Stimulated activated CD8-positive, alpha-beta memory T cell treated with anti-CD3 and anti-CD28 coated beads, Interleukin-4, amount 100 ng/mL, for 4 hours (primary cell): ENCODE results near the gene SQSTM1.

Experiments used
- DNase-seq, 2 donors: peaks; one replicate each; pipeline ENCODE4 v3.0.0-alpha.2; 2020; ENCODE audit warnings: low read depth in 2 of 2, low spot score in 1 of 2

The SQSTM1 gene

GRCh38 chr5:179872055-179872827, 51.5 kb downstream of the SQSTM1 start:
- no peak for DNase-seq

- DNase-seq: no peak
Measured at GRCh38 chr5:179872828-179873575, 52.3 kb downstream of the SQSTM1 start.

- no peak for DNase-seq
Measured at GRCh38 chr5:179873588-179874110, 52.9 kb downstream of the SQSTM1 start.

GRCh38 chr5:179874136-179874535, 53.4 kb downstream of the SQSTM1 start:
- no peak for DNase-seq

- DNase-seq: no peak
Measured at GRCh38 chr5:179874536-179875292, 54.0 kb downstream of the SQSTM1 start.

- DNase-seq: no peak
Measured at GRCh38 chr5:179875741-179876609, 55.3 kb downstream of the SQSTM1 start.

GRCh38 chr5:179876610-179876952, 55.9 kb downstream of the SQSTM1 start:
- no peak for DNase-seq

GRCh38 chr5:179878222-179879002, 57.7 kb downstream of the SQSTM1 start:
- no peak for DNase-seq

- no peak for DNase-seq
Measured at GRCh38 chr5:179879003-179879689, 58.4 kb downstream of the SQSTM1 start.

- no peak for DNase-seq
Measured at GRCh38 chr5:179879690-179880010, 58.9 kb downstream of the SQSTM1 start.

- no peak for DNase-seq
Measured at GRCh38 chr5:179880066-179880650, 59.5 kb downstream of the SQSTM1 start.

GRCh38 chr5:179880848-179881590, 60.3 kb downstream of the SQSTM1 start:
- DNase-seq: no peak

GRCh38 chr5:179882338-179882737, 61.6 kb downstream of the SQSTM1 start:
- DNase-seq: no peak

GRCh38 chr5:179883163-179883562, 62.5 kb downstream of the SQSTM1 start:
- no peak for DNase-seq

- DNase-seq: no peak
Measured at GRCh38 chr5:179885491-179886090, 64.9 kb downstream of the SQSTM1 start.

- DNase-seq: no peak
Measured at GRCh38 chr5:179886190-179886911, 65.6 kb downstream of the SQSTM1 start.

- no peak for DNase-seq
Measured at GRCh38 chr5:179887095-179887494, 66.4 kb downstream of the SQSTM1 start.
